Stimulated activated CD4-positive, alpha-beta T cell treated with anti-CD3 and anti-CD28 coated beads, Interleukin-4, amount 100 ng/mL, for 1 hour (primary cell): ENCODE measurements around the gene CROCC2.

Source experiments
- DNase-seq: peaks from one replicate; pipeline ENCODE4 v3.0.0-alpha.2; 2020

CROCC2 gene

GRCh38 chr2:240906141-240906910 lies at the start of gene CROCC2:
TSS of gene CROCC2 (plus strand) at chr2:240906336. CDS start at chr2:240906514, 178 bp downstream.
- no peak for DNase-seq

DNA sequence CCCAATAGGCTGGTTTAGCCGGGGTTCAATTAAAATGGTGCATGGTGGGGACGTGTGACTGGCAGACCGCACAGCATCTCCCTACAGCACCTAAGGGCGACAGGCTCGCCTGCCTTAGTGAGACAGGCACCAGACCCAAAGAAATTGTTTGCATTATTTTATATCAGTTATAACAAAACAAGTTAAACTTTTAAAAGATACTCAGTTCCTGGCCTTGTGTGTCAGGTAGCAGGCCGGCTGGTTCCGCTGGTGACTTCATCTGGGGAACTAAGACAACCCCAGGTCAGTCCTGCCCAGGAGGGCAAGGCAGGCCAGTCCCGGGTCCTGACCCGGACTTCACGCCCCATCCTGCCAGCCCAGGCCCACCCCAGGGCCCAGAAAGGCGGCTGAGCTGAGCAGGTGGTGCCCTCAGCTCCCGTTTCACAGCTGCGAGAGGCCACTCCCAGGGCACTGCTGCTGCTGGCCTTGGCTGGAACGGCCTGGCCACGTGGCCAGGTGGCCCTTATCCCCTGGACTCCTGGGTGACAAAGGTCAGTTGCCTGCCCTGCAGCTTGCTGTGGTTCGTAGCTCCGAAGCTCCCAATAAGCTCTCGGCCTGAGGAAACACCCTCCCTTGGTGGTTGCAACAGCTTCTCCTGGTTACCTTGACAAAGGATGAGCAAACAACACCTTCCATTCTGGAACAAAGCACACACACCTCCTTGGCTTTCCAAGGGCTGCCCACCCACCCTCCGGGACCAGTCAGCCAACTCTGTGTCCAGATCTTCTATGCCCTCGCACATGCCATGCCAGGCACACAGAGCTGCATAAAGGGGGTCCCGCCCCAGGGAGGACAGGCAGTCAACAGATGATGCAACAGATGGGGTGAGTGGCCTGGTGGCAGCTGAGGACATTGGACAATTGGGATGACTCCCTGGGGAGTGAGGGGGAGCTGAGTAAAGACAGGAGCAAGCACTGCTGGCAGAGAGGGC lies 48.8 kb upstream of the CROCC2 start:
- no peak for DNase-seq

DNA sequence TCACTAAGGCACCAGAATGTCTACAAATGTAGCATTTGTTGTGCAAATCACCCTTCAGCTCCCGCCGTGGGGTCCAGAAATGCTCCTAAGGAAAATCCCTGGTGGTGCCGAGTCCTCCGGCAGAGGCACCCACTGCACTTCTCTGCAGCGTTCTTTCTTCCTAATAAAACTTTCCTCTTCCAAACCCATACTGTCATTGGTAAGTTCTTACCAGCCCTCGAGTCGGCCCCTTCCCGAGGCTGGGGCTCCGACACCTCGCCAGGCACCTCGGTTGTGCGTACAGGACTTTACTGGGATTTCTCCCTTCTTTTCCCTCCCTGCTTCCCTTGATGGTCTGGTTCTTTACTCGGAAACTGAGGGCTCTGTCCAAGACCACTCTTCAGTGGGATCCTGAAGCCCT lies 47.8 kb upstream of the CROCC2 start:
- no peak for DNase-seq

DNA sequence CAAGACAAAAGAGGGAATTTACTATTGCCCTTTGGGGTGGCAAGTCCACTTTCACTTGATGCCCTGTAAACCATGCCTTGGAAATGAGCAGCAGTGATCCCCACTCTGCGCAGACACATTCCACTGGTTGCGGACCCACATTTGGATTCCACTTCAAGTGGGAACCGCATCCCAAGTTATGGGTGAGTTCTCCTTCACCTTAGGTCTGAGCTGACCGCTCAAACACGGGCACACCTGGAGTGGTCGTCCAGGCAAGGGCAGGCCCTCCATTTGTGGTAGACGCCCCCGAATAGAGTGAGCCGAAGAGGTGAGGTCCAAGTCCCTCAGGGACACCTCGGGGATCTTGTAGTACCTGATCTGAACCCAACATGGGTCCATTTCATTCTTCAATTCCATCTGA lies 47.3 kb upstream of the CROCC2 start:
- no peak for DNase-seq

DNA sequence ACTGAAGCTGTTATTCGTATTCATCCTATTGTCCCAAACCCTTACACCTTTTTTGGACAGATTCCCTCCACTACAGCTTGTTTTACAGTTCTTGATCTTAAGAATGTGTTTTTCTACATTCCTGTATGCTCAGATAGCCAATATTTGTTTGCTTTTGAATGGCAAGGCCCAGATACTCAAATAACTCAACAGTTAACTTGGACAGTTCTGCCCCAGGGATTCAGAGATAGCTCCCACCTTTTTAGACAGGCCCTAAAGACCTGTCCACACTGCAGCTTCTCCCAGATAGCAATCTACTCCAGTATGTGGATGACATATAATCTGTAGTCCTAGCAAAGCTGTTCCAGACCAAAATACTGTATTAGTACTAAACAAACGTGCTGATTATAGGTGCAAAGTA lies 44.6 kb upstream of the CROCC2 start:
- DNase-seq: no peak

DNA sequence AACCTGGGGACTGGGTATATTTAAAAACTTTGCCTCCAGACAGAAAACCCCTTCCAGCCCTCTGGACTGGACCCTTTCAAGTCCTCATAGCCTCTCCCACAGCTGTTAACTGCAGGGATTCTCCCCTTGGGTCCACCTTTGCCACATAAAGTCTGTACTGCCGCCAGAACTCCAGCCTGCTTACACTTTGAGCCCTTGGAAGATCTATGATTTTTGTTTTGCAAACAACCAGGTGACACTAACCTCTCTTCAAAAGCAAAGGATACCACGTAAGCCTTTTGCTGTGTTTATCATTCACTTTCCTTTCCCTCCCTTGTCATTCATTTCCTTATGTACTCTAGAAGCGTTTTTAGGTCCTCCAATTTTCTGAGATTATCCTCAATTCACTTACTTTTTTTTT lies 41.7 kb upstream of the CROCC2 start:
- DNase-seq: no peak

GRCh38 chr2:240865391-240865790 lies 40.7 kb upstream of the CROCC2 start:
- DNase-seq: no peak

- no peak for DNase-seq
Observed at GRCh38 chr2:240868286-240869108, 37.6 kb upstream of the CROCC2 start, which contains the start of gene AGXT. TSS of gene AGXT (plus strand) at chr2:240868824. CDS start at chr2:240868866, 42 bp downstream.

DNA sequence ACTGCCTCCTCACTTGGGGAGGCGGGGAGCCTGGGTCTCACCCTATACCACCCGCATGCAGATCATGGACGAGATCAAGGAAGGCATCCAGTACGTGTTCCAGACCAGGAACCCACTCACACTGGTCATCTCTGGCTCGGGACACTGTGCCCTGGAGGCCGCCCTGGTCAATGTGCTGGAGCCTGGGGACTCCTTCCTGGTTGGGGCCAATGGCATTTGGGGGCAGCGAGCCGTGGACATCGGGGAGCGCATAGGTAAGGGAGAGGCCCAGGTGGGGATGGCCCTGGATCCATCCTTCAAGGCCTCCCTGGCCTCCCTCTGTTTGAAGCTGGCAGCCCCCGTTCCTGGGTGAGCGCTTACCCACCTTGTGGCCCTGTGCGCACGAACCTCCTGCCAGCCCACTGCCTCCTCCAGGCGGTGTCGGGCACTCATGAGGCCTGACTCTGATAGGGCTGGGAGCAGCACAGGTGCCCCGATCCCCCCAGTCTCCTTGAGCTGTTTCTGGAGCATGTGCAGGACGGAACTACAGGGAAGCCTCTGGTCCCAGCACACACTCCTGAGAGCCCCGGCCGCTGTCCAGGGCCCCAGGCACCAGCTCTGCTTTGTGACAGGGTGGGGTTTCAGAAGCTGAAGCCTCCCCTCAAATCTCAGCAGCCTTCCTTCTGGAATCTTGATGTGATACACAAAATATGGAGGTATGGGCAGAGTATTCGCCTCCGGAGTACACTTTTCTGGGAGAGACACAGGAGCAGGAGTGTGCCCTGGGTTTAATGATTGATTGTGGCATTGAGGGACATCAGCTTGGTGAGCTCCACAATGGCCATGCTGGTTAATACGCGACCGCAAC lies 36.8 kb upstream of the CROCC2 start:
- DNase-seq: no peak

- no peak for DNase-seq
Observed at GRCh38 chr2:240869956-240870875, 35.9 kb upstream of the CROCC2 start.

GRCh38 chr2:240871071-240871958 lies 34.8 kb upstream of the CROCC2 start:
- DNase-seq: no peak

GRCh38 chr2:240872317-240873097 lies 33.6 kb upstream of the CROCC2 start:
- no peak for DNase-seq

DNA sequence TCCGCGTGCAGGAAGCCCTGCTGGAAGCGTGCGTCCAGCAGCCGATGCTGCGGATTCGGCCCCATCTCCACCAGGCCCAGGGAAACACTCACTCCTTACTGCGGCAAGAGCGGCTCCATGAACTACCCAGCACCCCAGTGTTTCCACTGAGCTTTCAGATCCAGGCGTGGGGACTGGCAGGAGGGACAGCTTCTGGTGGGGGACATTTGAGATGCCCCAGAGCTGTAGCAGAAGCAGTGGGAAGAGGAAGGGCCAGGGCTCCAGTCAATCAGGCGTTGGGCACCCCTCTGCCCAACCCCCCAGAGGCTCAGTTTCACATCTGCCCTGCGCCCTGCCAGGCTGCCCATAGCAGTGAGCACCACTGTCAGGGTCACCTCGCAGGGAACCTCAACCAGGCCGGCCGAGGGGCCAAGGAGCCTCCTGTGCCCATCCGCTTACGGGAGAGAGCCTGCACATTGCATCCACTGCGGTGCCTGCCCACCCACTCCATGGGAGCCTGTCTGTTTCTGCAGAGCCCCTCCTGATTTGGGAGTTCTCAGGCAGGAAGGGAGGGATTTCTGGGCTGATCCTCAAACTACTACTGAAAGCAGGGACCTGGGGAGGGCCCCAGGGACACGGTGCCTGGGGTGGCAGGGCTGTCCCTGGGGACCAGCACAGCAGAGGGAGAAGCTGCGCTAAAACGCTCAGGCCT lies 32.9 kb upstream of the CROCC2 start:
- DNase-seq: no peak

DNA sequence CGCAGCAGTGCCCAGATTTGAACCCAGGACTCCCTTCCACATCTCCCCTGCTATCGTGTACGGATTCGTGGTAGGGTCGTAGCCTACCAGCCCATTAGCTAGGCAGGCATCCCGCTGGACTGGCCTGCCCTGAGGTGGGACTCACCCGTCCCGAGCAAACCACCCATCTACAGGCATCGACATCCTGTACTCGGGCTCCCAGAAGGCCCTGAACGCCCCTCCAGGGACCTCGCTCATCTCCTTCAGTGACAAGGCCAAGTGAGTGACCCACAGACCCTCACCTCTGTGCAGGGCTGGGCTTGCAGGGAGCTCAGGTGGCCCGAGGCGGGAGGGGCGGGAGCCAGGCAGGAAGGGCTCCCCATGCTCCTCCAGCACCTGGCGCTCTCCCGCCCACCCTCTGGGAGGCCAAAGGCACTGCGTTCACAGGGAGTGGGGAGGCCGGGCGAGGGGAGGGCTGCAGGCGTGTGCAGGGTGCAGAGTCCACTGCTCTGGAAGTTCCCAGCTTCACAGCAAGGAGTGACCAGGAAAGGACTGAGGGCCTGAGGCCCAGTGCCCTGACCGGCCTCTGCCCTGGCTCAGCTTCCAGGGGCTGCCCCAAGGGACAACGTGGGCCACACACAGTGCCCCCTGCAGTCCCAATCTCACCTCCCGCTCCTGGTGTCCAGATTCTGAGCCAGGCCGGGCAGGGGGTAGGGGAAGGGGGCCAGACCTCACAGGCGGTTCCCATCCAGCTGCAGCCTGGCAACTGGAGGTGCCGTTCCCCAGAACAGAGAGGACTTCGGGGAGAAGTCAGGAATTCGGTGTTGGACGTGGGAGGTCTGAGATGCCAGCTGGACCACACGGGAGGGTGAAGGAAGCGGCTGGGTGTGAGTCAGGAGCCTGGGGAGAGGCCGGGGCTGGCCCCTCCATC lies 32.1 kb upstream of the CROCC2 start:
- DNase-seq: no peak

GRCh38 chr2:240874715-240875227 lies 31.4 kb upstream of the CROCC2 start:
- no peak for DNase-seq

DNA sequence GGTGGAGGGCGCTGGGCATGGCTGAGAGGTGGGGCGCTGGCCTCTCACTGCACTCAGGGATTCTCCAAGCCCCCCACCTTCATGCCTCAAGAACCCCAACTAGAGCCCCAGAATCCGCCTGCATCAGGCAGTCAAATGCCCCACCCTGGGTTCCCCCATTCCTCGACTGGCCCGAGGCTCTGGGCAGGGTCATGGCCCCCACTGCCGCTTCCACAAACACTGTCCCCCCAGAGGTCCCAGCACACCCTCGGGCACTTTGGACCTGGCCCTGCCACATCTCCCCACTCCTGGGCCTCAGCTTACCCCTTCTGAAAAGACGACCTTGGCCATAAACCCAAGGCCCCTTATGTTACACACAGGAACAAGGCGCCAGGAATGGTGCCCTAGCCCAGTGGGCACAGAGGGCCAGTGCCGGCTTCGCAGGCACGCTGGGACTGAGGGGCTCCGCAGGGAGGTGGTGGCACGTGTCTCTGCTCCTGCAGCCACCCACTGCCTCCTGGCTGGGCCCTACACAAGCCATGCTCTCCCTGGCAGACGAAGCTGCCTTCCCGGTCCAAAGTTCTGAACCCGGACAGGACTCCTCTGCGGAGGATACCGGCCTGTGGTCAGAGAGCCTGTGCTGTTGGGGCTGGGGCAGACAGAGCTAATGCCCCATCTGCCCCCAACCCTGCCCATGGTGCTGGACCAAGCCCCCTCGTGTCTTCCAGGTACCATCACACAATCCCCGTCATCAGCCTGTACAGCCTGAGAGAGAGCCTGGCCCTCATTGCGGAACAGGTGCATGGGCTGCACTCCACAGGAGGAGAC lies 30.7 kb upstream of the CROCC2 start:
- no peak for DNase-seq
